ENCODE data around the gene SLC26A9. TPM values are rescaled to one million over a fixed set of nuclear protein-coding genes. Genes with fewer than 3 reads are reported as not detected.
A peak's percentile ranks its signal among the peaks of the same experiment; 100 is the strongest.

Gene SLC26A9
- polyA plus RNA-seq, 1 of the 3 experiments (the other 2 are of a cell fraction), result not detected

GRCh38 chr1:205977402-205978014, 34.3 kb upstream of the SLC26A9 start:
- Histone ChIP-seq H3K27ac (ENCODE audit: low read depth in 2 of 2, low read length in 1 of 2) (no peak overlapping the region), H2AFZ (ENCODE audit: low read depth) (no peak overlapping the region), H4K20me1 (ENCODE audit: insufficient read depth) (no peaks in the 10 kb centered on the region), H3K9ac (no peak overlapping the region), H3F3A (replicated peaks; ENCODE audit: insufficient read depth) (no peaks in the 10 kb centered on the region), H3K4me1 (ENCODE audit: control insufficient read depth in 1 of 2, insufficient read depth in 2 of 2, low read depth in 1 of 2, low read length in 1 of 2) (peaks cover 0 to 12% of the 10 kb centered on the region in 2 experiments; a peak in 1 of 4 replicates), H3K9me3 (no peaks in the 10 kb centered on the region), H3K4me3 (ENCODE audit: low read depth in 2 of 2, low read length in 1 of 2) (peak overlapping the region in 1 of 2 experiments; percentile 22; a peak in 1 of 4 replicates), H3K27me3 (ENCODE audit: insufficient read depth) (no peaks in the 10 kb centered on the region), H3K9me2 (no peaks in the 10 kb centered on the region), H3K36me3 (replicated peaks in 1 of 2; ENCODE audit: control insufficient read depth in 1 of 2, insufficient read depth in 2 of 2, low read length in 1 of 2) (no peaks in the 10 kb centered on the region), H3K4me2 (no peak overlapping the region), H3K79me2 (ENCODE audit: insufficient read depth) (no peaks in the 10 kb centered on the region)
- DNase-seq, result peak; percentile 82
- TF ChIP-seq RAD21 (IDR thresholded peaks at IDR 0.05; ENCODE audit: low read length), result peak; percentile 96
- peak; percentile 98 for TF ChIP-seq SMC3 (IDR thresholded peaks at IDR 0.05; ENCODE audit: low read depth, low read length)
- TF ChIP-seq CTCF (IDR thresholded peaks at IDR 0.05), result peak; percentile 97
- no peak for TF ChIP-seq IRF3 (IDR thresholded peaks at IDR 0.05; ENCODE audit: low read depth, low read length)
- TF ChIP-seq USF1 (IDR thresholded peaks at IDR 0.05; ENCODE audit: borderline replicate concordance, low read depth), result no peak
- no peak for TF ChIP-seq EZH2phosphoT487 (IDR thresholded peaks at IDR 0.05; ENCODE audit: borderline replicate concordance, low read depth)
- no peak for TF ChIP-seq REST (IDR thresholded peaks at IDR 0.05; ENCODE audit: low read depth, low read length)
- no peak for TF ChIP-seq MAX (IDR thresholded peaks at IDR 0.05; ENCODE audit: low read depth)
- 74% methylated on average over 2 of the region's 2 CpGs for WGBS (ENCODE audit: low lambda C conversion rate)
- ChIA-PET CTCF (interaction anchor here (0.5 to 12.5 kb wide), 103 partner anchors 9 to 1106 kb away, joined by 3 to 366 read pairs (median 5); partner anchors contain the start of genes AVPR1B, CTSE, RAB29 and RAB7B), POLR2A (interaction anchor here (1.0 to 2.2 kb wide), 4 partner anchors 58 to 345 kb away, joined by 3 to 10 read pairs (median 6); partner anchors contain the start of gene ELK4)
